Activated T-helper 1 cell treated with anti-CD3 and anti-CD28 coated beads, Interleukin-12 subunit alpha, Interleukin-12 subunit beta, Interleukin-2, Interleukin-4 antibody, amounts not matched to agents 30 ng/mL and 10 ng/mL and 1 ng/mL, durations not matched to agents 14 hours and 24 hours and 36 hours (primary cell): Measurements from ENCODE around the gene NOC4L. TPM values are rescaled to one million over a fixed set of nuclear protein-coding genes. Genes with fewer than 3 reads are reported as not detected.
"Not testable (repeated sequence)": the region's sequence is repeated elsewhere in the genome, so short reads cannot be mapped to it uniquely, and the experiment has no call there.

ENCODE experiments used
- DNase-seq: peaks from one replicate; pipeline ENCODE4 v3.0.0; 2021; ENCODE audit warnings: low spot score
- H3K27ac Mint-ChIP-seq: one replicate; pipeline ENCODE4 v1.8.0; 2021; ENCODE audit warnings: mild to moderate bottlenecking, mixed read lengths
- H3K27me3 Mint-ChIP-seq: one replicate; pipeline ENCODE4 v1.8.0; 2022; ENCODE audit warnings: mild to moderate bottlenecking, moderate library complexity, mixed read lengths; ENCODE audit not compliant: insufficient read depth
- H3K36me3 Mint-ChIP-seq: one replicate; pipeline ENCODE4 v1.8.0; 2021; ENCODE audit warnings: low read depth, mixed read lengths
- H3K4me1 Mint-ChIP-seq: one replicate; pipeline ENCODE4 v1.8.0; 2021; ENCODE audit warnings: low read depth, mixed read lengths
- H3K4me3 Mint-ChIP-seq: one replicate; pipeline ENCODE4 v1.8.0; 2021; ENCODE audit warnings: mild to moderate bottlenecking, moderate library complexity, mixed read lengths
- H3K9me3 Mint-ChIP-seq: one replicate; pipeline ENCODE4 v1.8.0; 2021; ENCODE audit warnings: mixed read lengths
- intact Hi-C: fragments of 100-400 bp; cut with micrococcal nuclease; formaldehyde crosslinking; loops from one replicate; pipeline ENCODE4 v1.15.1; 2024
- total RNA-seq: library from RNA; stranded (reverse); gene quantifications from 2 replicates; pipeline ENCODE4 v1.2.3, GENCODE V29; 2022

Gene NOC4L
- total RNA-seq, 1 donor from 2014 or later, result 51.3 TPM

- H3K36me3 Mint-ChIP-seq, result peaks cover 33% of the 10 kb centered on the region
- H3K4me1 Mint-ChIP-seq, result peaks cover 12% of the 10 kb centered on the region
- DNase-seq, result no peak
- peak overlapping the region; percentile 84 for H3K4me3 Mint-ChIP-seq
- H3K9me3 Mint-ChIP-seq, result no peaks in the 10 kb centered on the region
- H3K27me3 Mint-ChIP-seq, result peaks cover 2% of the 10 kb centered on the region
- intact Hi-C loops, result loop anchor here (10.0 kb wide), 1 partner anchor 543 kb away; the partner anchor contains the start of genes POLE and PXMP2
- H3K27ac Mint-ChIP-seq, result peak overlapping the region; percentile 67
Measured at GRCh38 chr12:132141976-132142678, 2.1 kb upstream of the NOC4L start.

- peak overlapping the region; percentile 4 for H3K27ac Mint-ChIP-seq
- H3K27me3 Mint-ChIP-seq, result peaks cover 2% of the 10 kb centered on the region
- peaks cover 12% of the 10 kb centered on the region for H3K4me1 Mint-ChIP-seq
- no peaks in the 10 kb centered on the region for H3K9me3 Mint-ChIP-seq
- no peak for DNase-seq
- peak overlapping the region; percentile 84 for H3K4me3 Mint-ChIP-seq
- intact Hi-C loops, result loop anchor here (10.0 kb wide), 1 partner anchor 542 kb away; the partner anchor contains the start of genes POLE and PXMP2
- peaks cover 29% of the 10 kb centered on the region for H3K36me3 Mint-ChIP-seq
Measured at GRCh38 chr12:132142679-132143335, 1.4 kb upstream of the NOC4L start.

- Mint-ChIP-seq H3K4me1 (peaks cover 12% of the 10 kb centered on the region), H3K4me3 (peak overlapping the region; percentile 84), H3K9me3 (no peaks in the 10 kb centered on the region), H3K27me3 (peaks cover 2% of the 10 kb centered on the region), H3K36me3 (peaks cover 25% of the 10 kb centered on the region), H3K27ac (peak overlapping the region; percentile 4)
- no peak for DNase-seq
- intact Hi-C loops, result loop anchor here (1.0 to 10.0 kb wide), 6 partner anchors 42 to 743 kb away; partner anchors contain the start of genes CHFR, FBRSL1, POLE and PXMP2
Measured at GRCh38 chr12:132143336-132144071, 753 bp upstream of the NOC4L start.

- Mint-ChIP-seq H3K4me3 (peak overlapping the region; percentile 90), H3K27ac (peak overlapping the region; percentile 74), H3K27me3 (peaks cover 2% of the 10 kb centered on the region), H3K9me3 (no peaks in the 10 kb centered on the region), H3K36me3 (peaks cover 21% of the 10 kb centered on the region), H3K4me1 (peaks cover 12% of the 10 kb centered on the region)
- DNase-seq, result no peak
- intact Hi-C loops, result loop anchor here (1.0 to 10.0 kb wide), 6 partner anchors 41 to 742 kb away; partner anchors contain the start of genes CHFR, FBRSL1, POLE and PXMP2
Measured at GRCh38 chr12:132144810-132145168, 532 bp downstream of the NOC4L start.

GRCh38 chr12:132145334-132145733 is 1.1 kb downstream of the NOC4L start:
- peak overlapping the region; percentile 90 for H3K4me3 Mint-ChIP-seq
- intact Hi-C loops, result loop anchor here (2.0 to 10.0 kb wide), 2 partner anchors 539 to 741 kb away; partner anchors contain the start of genes CHFR, POLE and PXMP2

GRCh38 chr12:132146098-132146497 is 1.8 kb downstream of the NOC4L start:
- peaks cover 18% of the 10 kb centered on the region for H3K36me3 Mint-ChIP-seq
- intact Hi-C loops, result loop anchor here (10.0 kb wide), 1 partner anchor 539 kb away; the partner anchor contains the start of genes POLE and PXMP2
- H3K4me1 Mint-ChIP-seq, result peaks cover 12% of the 10 kb centered on the region
- H3K9me3 Mint-ChIP-seq, result no peaks in the 10 kb centered on the region
- peak overlapping the region; percentile 27 for H3K27ac Mint-ChIP-seq
- no peak for DNase-seq
- H3K4me3 Mint-ChIP-seq, result peak overlapping the region; percentile 90
- peaks cover 2% of the 10 kb centered on the region for H3K27me3 Mint-ChIP-seq

More at GRCh38 chr12:132145334-132145733, 1.1 kb downstream of the NOC4L start:
- peaks cover 18% of the 10 kb centered on the region for H3K36me3 Mint-ChIP-seq
- H3K4me1 Mint-ChIP-seq, result peaks cover 12% of the 10 kb centered on the region
- H3K9me3 Mint-ChIP-seq, result no peaks in the 10 kb centered on the region
- peak overlapping the region; percentile 74 for H3K27ac Mint-ChIP-seq
- no peak for DNase-seq
- H3K27me3 Mint-ChIP-seq, result peaks cover 2% of the 10 kb centered on the region

GRCh38 chr12:132146772-132147422 is 2.6 kb downstream of the NOC4L start:
- DNase-seq, result no peak
- Mint-ChIP-seq H3K4me3 (peak overlapping the region; percentile 90), H3K4me1 (peaks cover 12% of the 10 kb centered on the region), H3K27me3 (peaks cover 2% of the 10 kb centered on the region), H3K9me3 (no peaks in the 10 kb centered on the region), H3K27ac (no peak overlapping the region), H3K36me3 (peaks cover 18% of the 10 kb centered on the region)
- intact Hi-C loops, result loop anchor here (10.0 kb wide), 1 partner anchor 538 kb away; the partner anchor contains the start of genes POLE and PXMP2

GRCh38 chr12:132147423-132148367 is 3.4 kb downstream of the NOC4L start:
- intact Hi-C loops, result loop anchor here (10.0 kb wide), 1 partner anchor 537 kb away; the partner anchor contains the start of genes POLE and PXMP2
- Mint-ChIP-seq H3K36me3 (peaks cover 16% of the 10 kb centered on the region), H3K9me3 (no peaks in the 10 kb centered on the region), H3K27ac (no peak overlapping the region), H3K4me3 (no peak overlapping the region), H3K4me1 (peaks cover 12% of the 10 kb centered on the region), H3K27me3 (peaks cover 2% of the 10 kb centered on the region)
- no peak for DNase-seq

- Mint-ChIP-seq H3K27ac (no peak overlapping the region), H3K36me3 (peaks cover 14% of the 10 kb centered on the region), H3K4me1 (peaks cover 12% of the 10 kb centered on the region), H3K27me3 (peaks cover 2% of the 10 kb centered on the region), H3K9me3 (no peaks in the 10 kb centered on the region), H3K4me3 (no peak overlapping the region)
- intact Hi-C loops, result loop anchor here (10.0 kb wide), 1 partner anchor 536 kb away; the partner anchor contains the start of genes POLE and PXMP2
- DNase-seq, result no peak
Measured at GRCh38 chr12:132148368-132149045, 4.2 kb downstream of the NOC4L start.

- H3K27ac Mint-ChIP-seq, H3K4me3 Mint-ChIP-seq, H3K27me3 Mint-ChIP-seq, DNase-seq, H3K9me3 Mint-ChIP-seq: not testable (repeated sequence)
- peaks cover 14% of the 10 kb centered on the region for H3K36me3 Mint-ChIP-seq
- H3K4me1 Mint-ChIP-seq, result peaks cover 12% of the 10 kb centered on the region
- intact Hi-C loops, result loop anchor here (10.0 kb wide), 1 partner anchor 535 kb away; the partner anchor contains the start of genes POLE and PXMP2
Measured at GRCh38 chr12:132149526-132149925, 5.3 kb downstream of the NOC4L start.

GRCh38 chr12:132150780-132151144 is 6.5 kb downstream of the NOC4L start:
- no peaks in the 10 kb centered on the region for H3K9me3 Mint-ChIP-seq
- no peak overlapping the region for H3K4me3 Mint-ChIP-seq
- no peak for DNase-seq
- intact Hi-C loops, result no loop called here
- H3K4me1 Mint-ChIP-seq, result peaks cover 7% of the 10 kb centered on the region
- no peak overlapping the region for H3K27ac Mint-ChIP-seq
- H3K36me3 Mint-ChIP-seq, result peaks cover 8% of the 10 kb centered on the region
- no peaks in the 10 kb centered on the region for H3K27me3 Mint-ChIP-seq
